ENCODE data around the gene LYZL2. TPM values are rescaled to one million over a fixed set of nuclear protein-coding genes. Genes with fewer than 3 reads are reported as not detected.
"Not testable (repeated sequence)": the region's sequence is repeated elsewhere in the genome, so short reads cannot be mapped to it uniquely, and the experiment has no call there.

LYZL2 gene
- total and polyA plus RNA-seq, 9 donors: not detected

GRCh38 chr10:30611041-30611440 is 18.5 kb downstream of the LYZL2 start:
- not testable (repeated sequence) for DNase-seq; H3K27ac ChIP-seq (ENCODE audit: low read length); H3K4me3 ChIP-seq (ENCODE audit: low read length); H3K27me3 ChIP-seq (ENCODE audit: control insufficient read depth, insufficient read depth, low read length); H3K9me3 ChIP-seq (replicated peaks; ENCODE audit: control insufficient read depth, low read depth, low read length); H3K36me3 ChIP-seq (ENCODE audit: control insufficient read depth, insufficient read depth, low read length); H3K4me1 ChIP-seq (ENCODE audit: control insufficient read depth, insufficient read depth, low read length)
- WGBS (ENCODE audit: insufficient coverage): 79% methylated on average over 6 of the region's 8 CpGs

- peaks cover 4% of the 10 kb centered on the region for H3K4me1 ChIP-seq (ENCODE audit: control insufficient read depth, insufficient read depth, low read length)
Measured at GRCh38 chr10:30607814-30608213, 21.7 kb downstream of the LYZL2 start.

GRCh38 chr10:30606313-30606712 is 23.2 kb downstream of the LYZL2 start:
- WGBS (ENCODE audit: insufficient coverage): 67% methylated on average over 4 of the region's 5 CpGs
- H3K36me3 ChIP-seq (ENCODE audit: control insufficient read depth, insufficient read depth, low read length): no peaks in the 10 kb centered on the region
- DNase-seq: no peak
- H3K4me3 ChIP-seq (ENCODE audit: low read length): no peak overlapping the region
- H3K27ac ChIP-seq (ENCODE audit: low read length): no peak overlapping the region
- H3K27me3 ChIP-seq (ENCODE audit: control insufficient read depth, insufficient read depth, low read length): no peaks in the 10 kb centered on the region
- no peaks in the 10 kb centered on the region for H3K9me3 ChIP-seq (replicated peaks; ENCODE audit: control insufficient read depth, low read depth, low read length)
- H3K4me1 ChIP-seq (ENCODE audit: control insufficient read depth, insufficient read depth, low read length): peaks cover 4% of the 10 kb centered on the region

More at GRCh38 chr10:30607814-30608213, 21.7 kb downstream of the LYZL2 start:
- Histone ChIP-seq H3K27me3 (ENCODE audit: control insufficient read depth, insufficient read depth, low read length) (no peaks in the 10 kb centered on the region), H3K9me3 (replicated peaks; ENCODE audit: control insufficient read depth, low read depth, low read length) (no peaks in the 10 kb centered on the region), H3K36me3 (ENCODE audit: control insufficient read depth, insufficient read depth, low read length) (no peaks in the 10 kb centered on the region), H3K27ac (ENCODE audit: low read length) (no peak overlapping the region), H3K4me3 (ENCODE audit: low read length) (no peak overlapping the region)
- WGBS (ENCODE audit: insufficient coverage): 96% methylated on average over 3 of the region's 6 CpGs
- DNase-seq: no peak

GRCh38 chr10:30605341-30606121 is 24.0 kb downstream of the LYZL2 start:
- DNase-seq; H3K4me3 ChIP-seq (ENCODE audit: low read length); H3K27me3 ChIP-seq (ENCODE audit: control insufficient read depth, insufficient read depth, low read length); H3K4me1 ChIP-seq (ENCODE audit: control insufficient read depth, insufficient read depth, low read length); H3K36me3 ChIP-seq (ENCODE audit: control insufficient read depth, insufficient read depth, low read length); H3K9me3 ChIP-seq (replicated peaks; ENCODE audit: control insufficient read depth, low read depth, low read length); H3K27ac ChIP-seq (ENCODE audit: low read length): not testable (repeated sequence)
- 22% methylated on average over 7 of the region's 16 CpGs for WGBS (ENCODE audit: insufficient coverage)

- Histone ChIP-seq H3K4me3 (ENCODE audit: low read length) (no peak overlapping the region), H3K27me3 (ENCODE audit: control insufficient read depth, insufficient read depth, low read length) (no peaks in the 10 kb centered on the region), H3K4me1 (ENCODE audit: control insufficient read depth, insufficient read depth, low read length) (peaks cover 4% of the 10 kb centered on the region), H3K9me3 (replicated peaks; ENCODE audit: control insufficient read depth, low read depth, low read length) (no peaks in the 10 kb centered on the region), H3K27ac (ENCODE audit: low read length) (no peak overlapping the region), H3K36me3 (ENCODE audit: control insufficient read depth, insufficient read depth, low read length) (no peaks in the 10 kb centered on the region)
- DNase-seq: no peak
- WGBS (ENCODE audit: insufficient coverage): 100% methylated on average over 1 of the region's 3 CpGs
Measured at GRCh38 chr10:30603589-30603988, 26.0 kb downstream of the LYZL2 start.

- Histone ChIP-seq H3K4me3 (ENCODE audit: low read length) (no peak overlapping the region), H3K27me3 (ENCODE audit: control insufficient read depth, insufficient read depth, low read length) (no peaks in the 10 kb centered on the region), H3K4me1 (ENCODE audit: control insufficient read depth, insufficient read depth, low read length) (peaks cover 4% of the 10 kb centered on the region), H3K9me3 (replicated peaks; ENCODE audit: control insufficient read depth, low read depth, low read length) (no peaks in the 10 kb centered on the region), H3K27ac (ENCODE audit: low read length) (no peak overlapping the region), H3K36me3 (ENCODE audit: control insufficient read depth, insufficient read depth, low read length) (no peaks in the 10 kb centered on the region)
- DNase-seq: no peak
- whole genome bisulfite sequencing (ENCODE audit: insufficient coverage): no CpG with 5 or more reads among the region's 1 CpG
Measured at GRCh38 chr10:30602747-30603146, 26.8 kb downstream of the LYZL2 start.

GRCh38 chr10:30600005-30600404 is 29.5 kb downstream of the LYZL2 start:
- H3K27me3 ChIP-seq (ENCODE audit: control insufficient read depth, insufficient read depth, low read length): no peaks in the 10 kb centered on the region
- no peaks in the 10 kb centered on the region for H3K4me1 ChIP-seq (ENCODE audit: control insufficient read depth, insufficient read depth, low read length)
- H3K9me3 ChIP-seq (replicated peaks; ENCODE audit: control insufficient read depth, low read depth, low read length): no peaks in the 10 kb centered on the region
- no peak for DNase-seq
- H3K36me3 ChIP-seq (ENCODE audit: control insufficient read depth, insufficient read depth, low read length): no peaks in the 10 kb centered on the region
- WGBS (ENCODE audit: insufficient coverage): no CpG with 5 or more reads among the region's 2 CpGs
- H3K27ac ChIP-seq (ENCODE audit: low read length): no peak overlapping the region
- no peak overlapping the region for H3K4me3 ChIP-seq (ENCODE audit: low read length)

- WGBS (ENCODE audit: insufficient coverage): 89% methylated on average over 1 of the region's 8 CpGs
- no peak for DNase-seq
- no peaks in the 10 kb centered on the region for H3K9me3 ChIP-seq (replicated peaks; ENCODE audit: control insufficient read depth, low read depth, low read length)
- H3K36me3 ChIP-seq (ENCODE audit: control insufficient read depth, insufficient read depth, low read length): no peaks in the 10 kb centered on the region
- no peak overlapping the region for H3K27ac ChIP-seq (ENCODE audit: low read length)
- H3K4me1 ChIP-seq (ENCODE audit: control insufficient read depth, insufficient read depth, low read length): no peaks in the 10 kb centered on the region
- no peaks in the 10 kb centered on the region for H3K27me3 ChIP-seq (ENCODE audit: control insufficient read depth, insufficient read depth, low read length)
- H3K4me3 ChIP-seq (ENCODE audit: low read length): no peak overlapping the region
Measured at GRCh38 chr10:30598105-30598776, 31.3 kb downstream of the LYZL2 start.

GRCh38 chr10:30597433-30597824 is 32.1 kb downstream of the LYZL2 start:
- not testable (repeated sequence) for H3K36me3 ChIP-seq (ENCODE audit: control insufficient read depth, insufficient read depth, low read length); DNase-seq; H3K27me3 ChIP-seq (ENCODE audit: control insufficient read depth, insufficient read depth, low read length); H3K4me3 ChIP-seq (ENCODE audit: low read length); H3K9me3 ChIP-seq (replicated peaks; ENCODE audit: control insufficient read depth, low read depth, low read length); H3K27ac ChIP-seq (ENCODE audit: low read length); H3K4me1 ChIP-seq (ENCODE audit: control insufficient read depth, insufficient read depth, low read length)
- no CpG with 5 or more reads among the region's 7 CpGs for WGBS (ENCODE audit: insufficient coverage)

- not testable (repeated sequence) for DNase-seq; H3K9me3 ChIP-seq (replicated peaks; ENCODE audit: control insufficient read depth, low read depth, low read length); H3K4me1 ChIP-seq (ENCODE audit: control insufficient read depth, insufficient read depth, low read length); H3K27ac ChIP-seq (ENCODE audit: low read length); H3K27me3 ChIP-seq (ENCODE audit: control insufficient read depth, insufficient read depth, low read length); H3K36me3 ChIP-seq (ENCODE audit: control insufficient read depth, insufficient read depth, low read length); H3K4me3 ChIP-seq (ENCODE audit: low read length)
- WGBS (ENCODE audit: insufficient coverage): 85% methylated on average over 2 of the region's 12 CpGs
Measured at GRCh38 chr10:30596493-30597432, 32.8 kb downstream of the LYZL2 start.

Measured in muscle of leg (tissue), 11 donors.